HepG2 (cell line): ENCODE data around the gene PTGIS. TPM values are rescaled to one million over a fixed set of nuclear protein-coding genes. Genes with fewer than 3 reads are reported as not detected.

Source experiments
- CHD4 ChIP-seq: fragments of 200-600 bp; sonication (generic); IDR thresholded peaks from 2 replicates; pipeline ENCODE4 v1.7.0; 2017; ENCODE audit warnings: mild to moderate bottlenecking, low read length, borderline replicate concordance
- GZF1 ChIP-seq: sonication (generic); formaldehyde crosslinking; IDR thresholded peaks from 2 replicates; pipeline ENCODE4 v1.5.1; 2020; ENCODE audit warnings: mild to moderate bottlenecking, missing genetic modification reagents
- KLF13 ChIP-seq: sonication (generic); formaldehyde crosslinking; IDR thresholded peaks from 2 replicates; pipeline ENCODE4 v1.4.0; 2020; ENCODE audit warnings: mild to moderate bottlenecking, missing genetic modification reagents
- MAFK ChIP-seq, 2 experiments: IDR thresholded peaks in 1 of 2; conservative IDR thresholded peaks in 1 of 2; 2 replicates each; pipeline ENCODE4 v1.6.1; 2011; ENCODE audit warnings: improper control_type of control experiment in 2 of 2, low read length in 2 of 2
- SMAD9 ChIP-seq: sonication (generic); formaldehyde crosslinking; IDR thresholded peaks from 2 replicates; pipeline ENCODE4 v1.5.1; 2020; ENCODE audit warnings: mild to moderate bottlenecking, missing genetic modification reagents
- ZBTB46 ChIP-seq: sonication (generic); formaldehyde crosslinking; IDR thresholded peaks from 2 replicates; pipeline ENCODE4 v1.4.0; 2020; ENCODE audit warnings: mild to moderate bottlenecking, missing genetic modification reagents, borderline replicate concordance
- ZFP36 ChIP-seq: fragments of 150-350 bp; IDR thresholded peaks from 2 replicates; pipeline ENCODE4 v1.6.1; 2018; ENCODE audit warnings: borderline replicate concordance, low read length, low read depth; ENCODE audit not compliant: partially characterized antibody
- ZNF12 ChIP-seq: sonication (generic); formaldehyde crosslinking; IDR thresholded peaks from 2 replicates; pipeline ENCODE4 v1.5.0; 2020; ENCODE audit warnings: missing genetic modification reagents
- ZNF136 ChIP-seq: sonication (generic); formaldehyde crosslinking; IDR thresholded peaks from 2 replicates; pipeline ENCODE4 v1.8.1; 2022; ENCODE audit warnings: low read depth, mild to moderate bottlenecking, moderate library complexity, missing genetic modification reagents
- ZNF20 ChIP-seq: sonication (generic); formaldehyde crosslinking; IDR thresholded peaks from 2 replicates; pipeline ENCODE4 v1.4.0; 2020; ENCODE audit warnings: mild to moderate bottlenecking, moderate library complexity, missing genetic modification reagents
- ZNF430 ChIP-seq: sonication (generic); formaldehyde crosslinking; IDR thresholded peaks from 2 replicates; pipeline ENCODE4 v1.9.0; 2021; ENCODE audit warnings: mild to moderate bottlenecking, missing genetic modification reagents
- ZNF597 ChIP-seq: sonication (generic); formaldehyde crosslinking; IDR thresholded peaks from 2 replicates; pipeline ENCODE4 v1.5.0; 2020; ENCODE audit warnings: missing genetic modification reagents
- polyA plus RNA-seq, 8 experiments: library from polyadenylated mRNA; depleted of rRNA in 3 of 8; stranded (reverse) in 7 of 8; unstranded in 1 of 8; fragments of >200 nt; fragmentation: Illumina TruSeq in 4 of 8; extraction: Trizol in 4 of 8; gene quantifications; 2 replicates each; pipeline versions ENCODE4 v1.2.1 to v1.2.3, GENCODE V29; 2011 to 2016; ENCODE audit warnings: low read depth in 4 of 8, missing spikeins in 1 of 8, mixed read lengths in 1 of 8; ENCODE audit not compliant: insufficient read depth in 1 of 8
- total RNA-seq, 5 experiments: library from RNA; depleted of rRNA; stranded (reverse); fragments of >200 nt; fragmentation: Illumina TruSeq; extraction: Trizol; gene quantifications; 2 replicates each; pipeline ENCODE4 v1.2.3, GENCODE V29; 2016; ENCODE audit warnings: low read depth in 1 of 5
- TF ChIP-seq, protein P1 (sequence below), 2 experiments: sonication (generic) in 1 of 2; formaldehyde crosslinking in 1 of 2; IDR thresholded peaks; 2 replicates each; pipeline versions ENCODE4 v1.4.0 to v1.6.1; 2016 to 2020; ENCODE audit warnings: borderline replicate concordance in 1 of 2, low read depth in 1 of 2, mild to moderate bottlenecking in 1 of 2, missing genetic modification reagents in 1 of 2
- TF ChIP-seq, protein P2 (sequence below): sonication (generic); formaldehyde crosslinking; IDR thresholded peaks from 2 replicates; pipeline ENCODE4 v1.4.0; 2020; ENCODE audit warnings: missing genetic modification reagents, borderline replicate concordance
- TF ChIP-seq, protein P3 (sequence below): sonication (generic); formaldehyde crosslinking; IDR thresholded peaks from 2 replicates; pipeline ENCODE4 v1.8.0; 2022; ENCODE audit warnings: missing genetic modification reagents, mild to moderate bottlenecking, borderline replicate concordance

Gene PTGIS
- total and polyA plus RNA-seq, 2 of the 13 experiments (the other 11 are each of a cell fraction or from before 2014, with no cell fraction given), result not detected

GRCh38 chr20:49482621-49483017 lies 85.3 kb downstream of the PTGIS start, which contains the start of gene KCNB1 (continued):
- TF ChIP-seq, protein P1, sequence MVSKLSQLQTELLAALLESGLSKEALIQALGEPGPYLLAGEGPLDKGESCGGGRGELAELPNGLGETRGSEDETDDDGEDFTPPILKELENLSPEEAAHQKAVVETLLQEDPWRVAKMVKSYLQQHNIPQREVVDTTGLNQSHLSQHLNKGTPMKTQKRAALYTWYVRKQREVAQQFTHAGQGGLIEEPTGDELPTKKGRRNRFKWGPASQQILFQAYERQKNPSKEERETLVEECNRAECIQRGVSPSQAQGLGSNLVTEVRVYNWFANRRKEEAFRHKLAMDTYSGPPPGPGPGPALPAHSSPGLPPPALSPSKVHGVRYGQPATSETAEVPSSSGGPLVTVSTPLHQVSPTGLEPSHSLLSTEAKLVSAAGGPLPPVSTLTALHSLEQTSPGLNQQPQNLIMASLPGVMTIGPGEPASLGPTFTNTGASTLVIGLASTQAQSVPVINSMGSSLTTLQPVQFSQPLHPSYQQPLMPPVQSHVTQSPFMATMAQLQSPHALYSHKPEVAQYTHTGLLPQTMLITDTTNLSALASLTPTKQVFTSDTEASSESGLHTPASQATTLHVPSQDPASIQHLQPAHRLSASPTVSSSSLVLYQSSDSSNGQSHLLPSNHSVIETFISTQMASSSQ (IDR thresholded peaks at IDR 0.05; ENCODE audit: low read depth), result no peak
- TF ChIP-seq, protein P1 (CRISPR knock-in tag; IDR thresholded peaks at IDR 0.05; ENCODE audit: borderline replicate concordance), result no peak
- TF ChIP-seq ZNF20 (CRISPR knock-in tag) (peak; percentile 85), SMAD9 (CRISPR knock-in tag) (0 out of 2 replicates have a peak, but pooled peaks have one; percentile 75), GZF1 (CRISPR knock-in tag) (peak; percentile 66; the same call in 1 of the 2 replicates), MAFK (conservative IDR thresholded peaks at IDR 0.05 in 1 of 2, IDR thresholded peaks at IDR 0.05 in 1 of 2; ENCODE audit: low read length in 2 of 2) (no peak), CHD4 (no peak), ZNF12 (peak; percentile 71), ZNF430 (peak; percentile 91; the same call in 1 of the 2 replicates), ZNF136 (CRISPR knock-in tag) (no peak), ZFP36 (no peak), KLF13 (CRISPR knock-in tag) (no peak), ZNF597 (CRISPR knock-in tag) (no peak), ZBTB46 (no peak)
- TF ChIP-seq, protein P2, sequence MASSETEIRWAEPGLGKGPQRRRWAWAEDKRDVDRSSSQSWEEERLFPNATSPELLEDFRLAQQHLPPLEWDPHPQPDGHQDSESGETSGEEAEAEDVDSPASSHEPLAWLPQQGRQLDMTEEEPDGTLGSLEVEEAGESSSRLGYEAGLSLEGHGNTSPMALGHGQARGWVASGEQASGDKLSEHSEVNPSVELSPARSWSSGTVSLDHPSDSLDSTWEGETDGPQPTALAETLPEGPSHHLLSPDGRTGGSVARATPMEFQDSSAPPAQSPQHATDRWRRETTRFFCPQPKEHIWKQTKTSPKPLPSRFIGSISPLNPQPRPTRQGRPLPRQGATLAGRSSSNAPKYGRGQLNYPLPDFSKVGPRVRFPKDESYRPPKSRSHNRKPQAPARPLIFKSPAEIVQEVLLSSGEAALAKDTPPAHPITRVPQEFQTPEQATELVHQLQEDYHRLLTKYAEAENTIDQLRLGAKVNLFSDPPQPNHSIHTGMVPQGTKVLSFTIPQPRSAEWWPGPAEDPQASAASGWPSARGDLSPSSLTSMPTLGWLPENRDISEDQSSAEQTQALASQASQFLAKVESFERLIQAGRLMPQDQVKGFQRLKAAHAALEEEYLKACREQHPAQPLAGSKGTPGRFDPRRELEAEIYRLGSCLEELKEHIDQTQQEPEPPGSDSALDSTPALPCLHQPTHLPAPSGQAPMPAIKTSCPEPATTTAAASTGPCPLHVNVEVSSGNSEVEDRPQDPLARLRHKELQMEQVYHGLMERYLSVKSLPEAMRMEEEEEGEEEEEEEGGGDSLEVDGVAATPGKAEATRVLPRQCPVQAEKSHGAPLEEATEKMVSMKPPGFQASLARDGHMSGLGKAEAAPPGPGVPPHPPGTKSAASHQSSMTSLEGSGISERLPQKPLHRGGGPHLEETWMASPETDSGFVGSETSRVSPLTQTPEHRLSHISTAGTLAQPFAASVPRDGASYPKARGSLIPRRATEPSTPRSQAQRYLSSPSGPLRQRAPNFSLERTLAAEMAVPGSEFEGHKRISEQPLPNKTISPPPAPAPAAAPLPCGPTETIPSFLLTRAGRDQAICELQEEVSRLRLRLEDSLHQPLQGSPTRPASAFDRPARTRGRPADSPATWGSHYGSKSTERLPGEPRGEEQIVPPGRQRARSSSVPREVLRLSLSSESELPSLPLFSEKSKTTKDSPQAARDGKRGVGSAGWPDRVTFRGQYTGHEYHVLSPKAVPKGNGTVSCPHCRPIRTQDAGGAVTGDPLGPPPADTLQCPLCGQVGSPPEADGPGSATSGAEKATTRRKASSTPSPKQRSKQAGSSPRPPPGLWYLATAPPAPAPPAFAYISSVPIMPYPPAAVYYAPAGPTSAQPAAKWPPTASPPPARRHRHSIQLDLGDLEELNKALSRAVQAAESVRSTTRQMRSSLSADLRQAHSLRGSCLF, result peak; percentile 97
- TF ChIP-seq, protein P3, sequence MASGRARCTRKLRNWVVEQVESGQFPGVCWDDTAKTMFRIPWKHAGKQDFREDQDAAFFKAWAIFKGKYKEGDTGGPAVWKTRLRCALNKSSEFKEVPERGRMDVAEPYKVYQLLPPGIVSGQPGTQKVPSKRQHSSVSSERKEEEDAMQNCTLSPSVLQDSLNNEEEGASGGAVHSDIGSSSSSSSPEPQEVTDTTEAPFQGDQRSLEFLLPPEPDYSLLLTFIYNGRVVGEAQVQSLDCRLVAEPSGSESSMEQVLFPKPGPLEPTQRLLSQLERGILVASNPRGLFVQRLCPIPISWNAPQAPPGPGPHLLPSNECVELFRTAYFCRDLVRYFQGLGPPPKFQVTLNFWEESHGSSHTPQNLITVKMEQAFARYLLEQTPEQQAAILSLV (CRISPR knock-in tag), result peak; percentile 47; the same call in 1 of the 2 replicates
